Natural killer cell (primary cell): ENCODE results near the gene TNS3. TPM values are rescaled to one million over a fixed set of nuclear protein-coding genes. Genes with fewer than 3 reads are reported as not detected.

Source experiments
- ATAC-seq, 3 donors: fragments of 150-1000 bp in 2 of 3; fragments of 200-7000 bp in 1 of 3; cut with Tn5 transposase; 1 replicate in 1 of 3; 2 replicates in 2 of 3; pipeline ENCODE4 v1.10.0; 2021; ENCODE audit warnings: mild to moderate bottlenecking in 2 of 3, moderate library complexity in 2 of 3
- DNase-seq, 2 donors: peaks; one replicate each; pipeline versions ENCODE4 v3.0.0 to v3.0.0-alpha.2; 2013 to 2021; ENCODE audit warnings: mixed read lengths in 1 of 2
- H3K27ac ChIP-seq: one replicate; pipeline ENCODE4 v1.5.1; 2013; ENCODE audit warnings: mild to moderate bottlenecking, low read length
- H3K27me3 ChIP-seq: one replicate; pipeline ENCODE4 v1.6.1; 2013; ENCODE audit warnings: low read length; ENCODE audit not compliant: control insufficient read depth, insufficient read depth
- H3K36me3 ChIP-seq: one replicate; pipeline ENCODE4 v1.6.1; 2013; ENCODE audit warnings: low read length; ENCODE audit not compliant: control insufficient read depth, insufficient read depth
- H3K4me1 ChIP-seq: one replicate; pipeline ENCODE4 v1.6.1; 2013; ENCODE audit warnings: low read length; ENCODE audit not compliant: control insufficient read depth, insufficient read depth
- H3K4me3 ChIP-seq: one replicate; pipeline ENCODE4 v1.5.1; 2013; ENCODE audit warnings: low read length
- H3K9me3 ChIP-seq: one replicate; pipeline ENCODE4 v1.6.1; 2013; ENCODE audit warnings: low read length; ENCODE audit not compliant: control insufficient read depth, insufficient read depth
- H3K27ac Mint-ChIP-seq, 2 donors: one replicate each; pipeline ENCODE4 v1.8.0; 2022; ENCODE audit warnings: mild to moderate bottlenecking in 2 of 2, mixed read lengths in 2 of 2, moderate library complexity in 1 of 2
- H3K27me3 Mint-ChIP-seq, 2 donors: one replicate each; pipeline ENCODE4 v1.8.0; 2022; ENCODE audit warnings: low read depth in 2 of 2, mixed read lengths in 2 of 2
- H3K36me3 Mint-ChIP-seq: one replicate; pipeline ENCODE4 v1.8.0; 2022; ENCODE audit warnings: mixed read lengths
- H3K4me1 Mint-ChIP-seq, 2 donors: one replicate each; pipeline ENCODE4 v1.8.0; 2022; ENCODE audit warnings: mixed read lengths in 2 of 2
- H3K4me3 Mint-ChIP-seq: one replicate; pipeline ENCODE4 v1.8.0; 2022; ENCODE audit warnings: mild to moderate bottlenecking, moderate library complexity, mixed read lengths
- H3K9me3 Mint-ChIP-seq, 2 donors: one replicate each; pipeline ENCODE4 v1.8.0; 2022; ENCODE audit warnings: mixed read lengths in 2 of 2
- CTCF ChIP-seq: fragments of 200-600 bp; IDR thresholded peaks from one replicate; pipeline ENCODE4 v1.8.0; 2022; ENCODE audit warnings: antibody characterized with exemption
- WGBS: methylation state at CpG from one replicate; pipeline ENCODE4 v1.1.7; 2013; ENCODE audit warnings: missing lambda C conversion rate; ENCODE audit not compliant: insufficient coverage; 5-methylcytosine and 5-hydroxymethylcytosine counted together
- intact Hi-C: fragments of 100-400 bp; cut with micrococcal nuclease; formaldehyde crosslinking; loops from one replicate; pipeline ENCODE4 v1.14.2; 2022
- total RNA-seq, 4 donors: library from RNA; stranded (reverse); fragments of 120-200 nt in 1 of 4; gene quantifications; one replicate each; pipeline versions ENCODE4 v1.2.3 to v1.2.4, GENCODE V29; 2013 to 2022

TNS3 gene
- total RNA-seq, 3 donors from 2014 or later (not counting 1 experiment from before 2014, with no cell fraction given): 1.6 to 3.5 (median 2.9) TPM

- Mint-ChIP-seq H3K9me3 (no peaks in the 10 kb centered on the region), H3K27ac (no peak overlapping the region), H3K4me1 (peaks cover 0 to 6% of the 10 kb centered on the region in 2 donors), H3K36me3 (no peaks in the 10 kb centered on the region), H3K4me3 (no peak overlapping the region), H3K27me3 (no peaks in the 10 kb centered on the region)
- TF ChIP-seq CTCF: no peak
- intact Hi-C loops: no loop called here
- Histone ChIP-seq H3K4me3 (no peak overlapping the region), H3K27me3 (no peaks in the 10 kb centered on the region), H3K4me1 (no peaks in the 10 kb centered on the region), H3K9me3 (no peaks in the 10 kb centered on the region), H3K27ac (no peak overlapping the region), H3K36me3 (no peaks in the 10 kb centered on the region)
- 74% methylated on average over 14 of the region's 14 CpGs for WGBS
- no peak for DNase-seq
- no peak for ATAC-seq
Observed at GRCh38 chr7:47454069-47454973, 127.6 kb downstream of the TNS3 start.

GRCh38 chr7:47453093-47454061, 128.5 kb downstream of the TNS3 start:
- H3K9me3 ChIP-seq: no peaks in the 10 kb centered on the region
- DNase-seq (no peak), ATAC-seq (peak in 1 of 3 donors; percentile 26)
- no peak overlapping the region for H3K4me3 Mint-ChIP-seq
- no peaks in the 10 kb centered on the region for H3K27me3 ChIP-seq
- no peak overlapping the region for H3K4me3 ChIP-seq
- intact Hi-C loops: no loop called here
- WGBS: 46% methylated on average over 22 of the region's 23 CpGs
- no peaks in the 10 kb centered on the region for H3K9me3 Mint-ChIP-seq
- no peak overlapping the region for H3K27ac Mint-ChIP-seq
- no peaks in the 10 kb centered on the region for H3K27me3 Mint-ChIP-seq
- H3K4me1 Mint-ChIP-seq: peaks cover 0 to 6% of the 10 kb centered on the region in 2 donors
- H3K36me3 ChIP-seq: no peaks in the 10 kb centered on the region
- no peaks in the 10 kb centered on the region for H3K4me1 ChIP-seq
- H3K36me3 Mint-ChIP-seq: no peaks in the 10 kb centered on the region
- no peak for TF ChIP-seq CTCF
- no peak overlapping the region for H3K27ac ChIP-seq

- no peak overlapping the region for H3K27ac Mint-ChIP-seq
- TF ChIP-seq CTCF: no peak
- WGBS: 95% methylated on average over 11 of the region's 11 CpGs
- no peaks in the 10 kb centered on the region for H3K9me3 Mint-ChIP-seq
- Histone ChIP-seq H3K27me3 (no peaks in the 10 kb centered on the region), H3K4me3 (no peak overlapping the region), H3K27ac (no peak overlapping the region), H3K9me3 (no peaks in the 10 kb centered on the region), H3K4me1 (no peaks in the 10 kb centered on the region), H3K36me3 (no peaks in the 10 kb centered on the region)
- intact Hi-C loops: no loop called here
- no peaks in the 10 kb centered on the region for H3K27me3 Mint-ChIP-seq
- H3K36me3 Mint-ChIP-seq: no peaks in the 10 kb centered on the region
- ATAC-seq: no peak
- H3K4me3 Mint-ChIP-seq: no peak overlapping the region
- no peak for DNase-seq
- peaks cover 0 to 6% of the 10 kb centered on the region in 2 donors for H3K4me1 Mint-ChIP-seq
Observed at GRCh38 chr7:47452715-47453092, 129.2 kb downstream of the TNS3 start.
